A549 (cell line): ENCODE measurements around the gene SUGCT. TPM values are rescaled to one million over a fixed set of nuclear protein-coding genes. Genes with fewer than 3 reads are reported as not detected.

Experiments used
- ATAC-seq, 2 experiments: fragments of 200-7000 bp in 1 of 2; fragments of >200 bp in 1 of 2; cut with Nextera tagmentation in 1 of 2; cut with Tn5 transposase in 1 of 2; 3 replicates each; pipeline versions ENCODE4 v1.8.0 to v1.9.1; 2018 to 2020; ENCODE audit warnings: mild to moderate bottlenecking in 1 of 2, moderate library complexity in 1 of 2
- CTCF ChIA-PET: fragments of 300-600 bp; sonication (Branson Sonifier 250); formaldehyde crosslinking; extraction: SDS; loops from one replicate; lab custom pipeline; 2021; ENCODE audit warnings: antibody characterized with exemption, inconsistent platforms; lab: Yijun Ruan, JAX
- POLR2A ChIA-PET: fragments of 350-600 bp; formaldehyde crosslinking; extraction: SDS; loops from one replicate; lab custom pipeline; 2021; ENCODE audit warnings: antibody characterized with exemption, inconsistent platforms; lab: Yijun Ruan, JAX
- DNase-seq, 2 experiments: peaks; one replicate each; pipeline versions ENCODE4 v3.0.0 to v3.0.0-alpha.2; 2011 to 2016; ENCODE audit warnings: low read depth in 1 of 2, low spot score in 1 of 2
- FAIRE-seq: peaks from 2 replicates; lab custom pipeline; 2011; peaks lifted over from hg19 to GRCh38; lab: Jason Lieb, UNC
- H3K27ac ChIP-seq, 2 experiments: fragments of >200 bp; sonication (Bioruptor Twin); formaldehyde crosslinking; 3 replicates each; pipeline ENCODE4 v1.5.1; 2016 to 2017
- H3K4me1 ChIP-seq: fragments of >200 bp; sonication (Bioruptor Twin); formaldehyde crosslinking; 3 replicates; pipeline ENCODE4 v1.6.1; 2016
- H3K4me2 ChIP-seq: fragments of >200 bp; sonication (Bioruptor Twin); formaldehyde crosslinking; 3 replicates; pipeline ENCODE4 v1.6.1; 2016
- H3K4me3 ChIP-seq: fragments of >200 bp; sonication (Bioruptor Twin); formaldehyde crosslinking; 3 replicates; pipeline ENCODE4 v1.5.1; 2016
- H3K9me3 ChIP-seq: fragments of >200 bp; sonication (Bioruptor Twin); formaldehyde crosslinking; 3 replicates; pipeline ENCODE4 v1.6.1; 2016
- ATOH8 ChIP-seq: fragments of 250-450 bp; sonication (Bioruptor Pico); IDR thresholded peaks from 2 replicates; pipeline ENCODE4 v1.5.0; 2020; ENCODE audit warnings: low read depth, mild to moderate bottlenecking, moderate library complexity
- BHLHE40 ChIP-seq: IDR thresholded peaks from 2 replicates; pipeline ENCODE4 v1.6.1; 2012; ENCODE audit warnings: low read depth, low read length, inconsistent platforms
- CHD2 ChIP-seq: fragments of 150-350 bp; IDR thresholded peaks from 2 replicates; pipeline ENCODE4 v1.6.1; 2014; ENCODE audit warnings: low read length; ENCODE audit not compliant: partially characterized antibody
- CHD4 ChIP-seq: fragments of 200-600 bp; sonication (generic); IDR thresholded peaks from 2 replicates; pipeline ENCODE4 v1.6.1; 2016; ENCODE audit warnings: antibody characterized with exemption, mild to moderate bottlenecking, borderline replicate concordance
- EHF ChIP-seq: fragments of 250-450 bp; sonication (Bioruptor Pico); IDR thresholded peaks from 2 replicates; pipeline ENCODE4 v1.5.0; 2020; ENCODE audit warnings: mild to moderate bottlenecking
- ELK1 ChIP-seq: fragments of 150-350 bp; IDR thresholded peaks from 2 replicates; pipeline ENCODE4 v1.6.1; 2014; ENCODE audit warnings: low read depth, mild to moderate bottlenecking, low read length
- ESRRA ChIP-seq: fragments of 150-350 bp; IDR thresholded peaks from 2 replicates; pipeline ENCODE4 v1.6.1; 2014; ENCODE audit warnings: mild to moderate bottlenecking, low read length, borderline replicate concordance
- FOSB ChIP-seq: fragments of 250-450 bp; sonication (Bioruptor Pico); IDR thresholded peaks from 2 replicates; pipeline ENCODE4 v1.5.0; 2020; ENCODE audit warnings: mild to moderate bottlenecking, moderate library complexity
- HOXB13 ChIP-seq: fragments of 250-450 bp; sonication (Bioruptor Pico); IDR thresholded peaks from 2 replicates; pipeline ENCODE4 v1.5.0; 2020; ENCODE audit warnings: low read depth, mild to moderate bottlenecking, moderate library complexity
- MAFK ChIP-seq: fragments of 450-650 bp; IDR thresholded peaks from 2 replicates; pipeline ENCODE4 v1.6.1; 2014; ENCODE audit not compliant: partially characterized antibody
- NR3C1 ChIP-seq: fragments of >200 bp; sonication (Bioruptor Twin); formaldehyde crosslinking; IDR thresholded peaks from 3 replicates; pipeline ENCODE4 v1.6.1; 2017
- PBX3 ChIP-seq: IDR thresholded peaks from 2 replicates; pipeline ENCODE4 v1.6.1; 2012
- PHF8 ChIP-seq: fragments of 200-600 bp; sonication (generic); IDR thresholded peaks from 2 replicates; pipeline ENCODE4 v1.6.1; 2016; ENCODE audit warnings: low read depth, mild to moderate bottlenecking, antibody characterized with exemption, moderate library complexity, borderline replicate concordance
- POLR2A ChIP-seq: IDR thresholded peaks from 2 replicates; pipeline ENCODE4 v1.6.1; 2012; ENCODE audit warnings: mild to moderate bottlenecking, low read length
- POLR2AphosphoS2 ChIP-seq: conservative IDR thresholded peaks from 2 replicates; pipeline ENCODE4 v1.6.1; 2012; ENCODE audit warnings: low read length, improper control_type of control experiment, inconsistent platforms
- RARB ChIP-seq: fragments of 250-450 bp; sonication (Bioruptor Pico); IDR thresholded peaks from 2 replicates; pipeline ENCODE4 v1.8.0; 2021; ENCODE audit warnings: mild to moderate bottlenecking, moderate library complexity
- REST ChIP-seq: fragments of 200-600 bp; sonication (generic); IDR thresholded peaks from 2 replicates; pipeline ENCODE4 v1.6.1; 2016; ENCODE audit warnings: antibody characterized with exemption, mild to moderate bottlenecking, moderate library complexity
- RFX5 ChIP-seq: fragments of 450-650 bp; IDR thresholded peaks from 2 replicates; pipeline ENCODE4 v1.7.1; 2014; ENCODE audit warnings: antibody characterized with exemption, mild to moderate bottlenecking, moderate library complexity
- RNF2 ChIP-seq: fragments of 200-600 bp; sonication (generic); IDR thresholded peaks from 2 replicates; pipeline ENCODE4 v1.6.1; 2016; ENCODE audit warnings: low read depth, mild to moderate bottlenecking, antibody characterized with exemption, moderate library complexity, borderline replicate concordance
- SMC3 ChIP-seq: fragments of >200 bp; sonication (Bioruptor Twin); formaldehyde crosslinking; IDR thresholded peaks from 3 replicates; pipeline ENCODE4 v1.6.1; 2018; ENCODE audit warnings: inconsistent platforms
- SREBF2 ChIP-seq: fragments of 450-650 bp; IDR thresholded peaks from 2 replicates; pipeline ENCODE4 v1.6.1; 2014; ENCODE audit warnings: mild to moderate bottlenecking, moderate library complexity
- TFCP2L1 ChIP-seq: fragments of 250-450 bp; sonication (Bioruptor Pico); IDR thresholded peaks from 2 replicates; pipeline ENCODE4 v1.5.0; 2021; ENCODE audit warnings: mild to moderate bottlenecking
- TP53 ChIP-seq: fragments of 250-450 bp; sonication (Bioruptor Pico); IDR thresholded peaks from 2 replicates; pipeline ENCODE4 v1.5.0; 2021; ENCODE audit warnings: mild to moderate bottlenecking, moderate library complexity
- ZSCAN20 ChIP-seq: fragments of 250-450 bp; sonication (Bioruptor Pico); IDR thresholded peaks from 2 replicates; pipeline ENCODE4 v1.8.0; 2022; ENCODE audit warnings: mild to moderate bottlenecking, moderate library complexity
- WGBS: methylation state at CpG from one replicate; pipeline ENCODE4 v1.1.6; 2017; ENCODE audit errors: missing lambda C conversion rate; 5-methylcytosine and 5-hydroxymethylcytosine counted together
- polyA plus RNA-seq, 4 experiments: library from polyadenylated mRNA; depleted of rRNA in 3 of 4; stranded (reverse); fragments of >200 nt; fragmentation: RNase III in 1 of 4; extraction: RNeasy Plus Mini Kit Qiagen cat#74134 plus additional on column Dnase treatment in 1 of 4; gene quantifications; 2 replicates in 3 of 4; 3 replicates in 1 of 4; pipeline ENCODE4 v1.2.3, GENCODE V29; 2011 to 2017
- TF ChIP-seq, protein P1 (sequence below): fragments of 450-650 bp; IDR thresholded peaks from 2 replicates; pipeline ENCODE4 v1.6.1; 2014; ENCODE audit warnings: antibody characterized with exemption
- TF ChIP-seq, protein P2 (sequence below): fragments of >200 bp; sonication (Bioruptor Twin); formaldehyde crosslinking; IDR thresholded peaks from 3 replicates; pipeline ENCODE4 v1.5.1; 2016

SUGCT gene
- polyA plus RNA-seq, 2 of the 4 experiments (the other 2 are of a cell fraction), result 1.4 to 1.6 TPM

GRCh38 chr7:40148671-40149070 lies 13.9 kb downstream of the SUGCT start:
- no peak overlapping the region for H3K27ac ChIP-seq
- no peaks in the 10 kb centered on the region for H3K9me3 ChIP-seq
- POLR2A ChIA-PET, result no interaction called here
- CTCF ChIA-PET, result no interaction called here
- 68% methylated on average over 2 of the region's 2 CpGs for WGBS
- no peak overlapping the region for H3K4me3 ChIP-seq
- no peaks in the 10 kb centered on the region for H3K4me1 ChIP-seq
- DNase-seq, result no peak
- no peak for TF ChIP-seq FOSB (CRISPR knock-in tag)
- no peak for TF ChIP-seq POLR2AphosphoS2
- H3K4me2 ChIP-seq, result no peak overlapping the region
- no peak for FAIRE-seq
- no peak for ATAC-seq

DNA sequence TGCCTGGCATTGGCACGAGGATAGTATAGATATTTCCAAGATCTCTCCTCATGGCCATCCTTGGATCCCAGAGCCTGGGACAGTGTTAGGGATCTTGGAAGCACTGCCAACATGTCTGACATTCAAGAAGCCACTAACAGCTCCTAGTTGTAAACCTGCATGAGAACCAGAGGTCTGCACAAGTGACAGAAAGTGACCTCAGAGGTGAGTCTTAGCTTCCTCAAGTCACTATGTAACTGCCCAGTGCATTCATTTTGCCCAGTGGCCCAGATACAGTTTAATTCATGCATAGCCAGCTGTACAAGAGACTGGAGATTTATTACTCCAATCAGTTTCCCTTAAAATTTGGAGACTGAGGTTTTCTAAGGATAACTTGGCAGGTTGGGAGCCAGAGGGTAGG lies 16.7 kb downstream of the SUGCT start:
- Histone ChIP-seq H3K4me1 (no peaks in the 10 kb centered on the region), H3K9me3 (no peaks in the 10 kb centered on the region), H3K4me3 (no peak overlapping the region)
- POLR2A ChIA-PET, result no interaction called here
- TF ChIP-seq NR3C1 (no peak), ZSCAN20 (no peak), POLR2A (no peak), ELK1 (no peak), RARB (no peak), ESRRA (no peak), REST (no peak), SREBF2 (no peak), RNF2 (no peak)
- TF ChIP-seq, protein P1, sequence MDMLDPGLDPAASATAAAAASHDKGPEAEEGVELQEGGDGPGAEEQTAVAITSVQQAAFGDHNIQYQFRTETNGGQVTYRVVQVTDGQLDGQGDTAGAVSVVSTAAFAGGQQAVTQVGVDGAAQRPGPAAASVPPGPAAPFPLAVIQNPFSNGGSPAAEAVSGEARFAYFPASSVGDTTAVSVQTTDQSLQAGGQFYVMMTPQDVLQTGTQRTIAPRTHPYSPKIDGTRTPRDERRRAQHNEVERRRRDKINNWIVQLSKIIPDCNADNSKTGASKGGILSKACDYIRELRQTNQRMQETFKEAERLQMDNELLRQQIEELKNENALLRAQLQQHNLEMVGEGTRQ, result no peak
- TF ChIP-seq, all 56 proteins: peak for 0
- CTCF ChIA-PET, result interaction anchor here (0.7 to 1.8 kb wide), 3 partner anchors 12 to 50 kb away, joined by 3 to 11 read pairs (median 3); partner anchors contain the start of genes MPLKIP and SUGCT
- WGBS, result 0% methylated on average over 1 of the region's 1 CpG
- no peak; a peak in 1 of 6 replicates for ATAC-seq
- no peak for FAIRE-seq
- H3K27ac ChIP-seq, result no peak overlapping the region
- no peak for DNase-seq
- no peak overlapping the region for H3K4me2 ChIP-seq

DNA sequence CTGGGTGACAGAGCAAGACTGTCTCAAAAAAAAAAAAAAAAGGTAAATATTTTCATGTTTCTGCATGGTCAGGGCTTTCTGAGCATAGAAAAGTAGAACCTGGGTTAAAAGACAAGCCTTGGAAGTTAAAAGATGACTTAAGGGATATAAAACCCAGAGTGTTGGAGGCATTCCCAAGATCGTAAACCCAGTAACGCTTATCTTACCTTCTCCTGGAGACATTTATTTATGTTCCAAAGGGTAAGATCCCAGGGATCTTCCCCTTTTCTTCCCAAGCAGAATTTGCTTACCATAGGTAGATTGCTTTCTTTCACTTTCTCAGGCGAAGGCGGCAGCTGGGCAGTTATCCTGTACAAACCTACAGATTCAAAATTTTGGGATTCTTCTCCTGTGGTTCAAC lies 22.2 kb downstream of the SUGCT start:
- ChIA-PET CTCF (interaction anchor here (0.7 kb wide), 1 partner anchor 1429 kb away, joined by 3 read pairs; no protein-coding TSS in a partner anchor), POLR2A (no interaction called here)
- Histone ChIP-seq H3K27ac (no peak overlapping the region), H3K9me3 (no peaks in the 10 kb centered on the region), H3K4me3 (no peak overlapping the region), H3K4me2 (no peak overlapping the region), H3K4me1 (no peaks in the 10 kb centered on the region)
- FAIRE-seq (no peak), ATAC-seq (no peak), DNase-seq (no peak)
- 79% methylated on average over 4 of the region's 4 CpGs for WGBS
- TF ChIP-seq RNF2 (no peak), TFCP2L1 (CRISPR knock-in tag) (no peak), SMC3 (no peak), ESRRA (no peak), CHD4 (no peak), TP53 (CRISPR knock-in tag) (no peak), CHD2 (no peak), EHF (CRISPR knock-in tag) (no peak), MAFK (no peak), HOXB13 (no peak), PBX3 (no peak), RFX5 (no peak), BHLHE40 (no peak), POLR2A (no peak), ATOH8 (no peak), PHF8 (no peak)
- TF ChIP-seq, protein P2, sequence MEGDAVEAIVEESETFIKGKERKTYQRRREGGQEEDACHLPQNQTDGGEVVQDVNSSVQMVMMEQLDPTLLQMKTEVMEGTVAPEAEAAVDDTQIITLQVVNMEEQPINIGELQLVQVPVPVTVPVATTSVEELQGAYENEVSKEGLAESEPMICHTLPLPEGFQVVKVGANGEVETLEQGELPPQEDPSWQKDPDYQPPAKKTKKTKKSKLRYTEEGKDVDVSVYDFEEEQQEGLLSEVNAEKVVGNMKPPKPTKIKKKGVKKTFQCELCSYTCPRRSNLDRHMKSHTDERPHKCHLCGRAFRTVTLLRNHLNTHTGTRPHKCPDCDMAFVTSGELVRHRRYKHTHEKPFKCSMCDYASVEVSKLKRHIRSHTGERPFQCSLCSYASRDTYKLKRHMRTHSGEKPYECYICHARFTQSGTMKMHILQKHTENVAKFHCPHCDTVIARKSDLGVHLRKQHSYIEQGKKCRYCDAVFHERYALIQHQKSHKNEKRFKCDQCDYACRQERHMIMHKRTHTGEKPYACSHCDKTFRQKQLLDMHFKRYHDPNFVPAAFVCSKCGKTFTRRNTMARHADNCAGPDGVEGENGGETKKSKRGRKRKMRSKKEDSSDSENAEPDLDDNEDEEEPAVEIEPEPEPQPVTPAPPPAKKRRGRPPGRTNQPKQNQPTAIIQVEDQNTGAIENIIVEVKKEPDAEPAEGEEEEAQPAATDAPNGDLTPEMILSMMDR, result no peak
